ENCODE results near the gene BTK.
"Not testable (repeated sequence)": the region's sequence is repeated elsewhere in the genome, so short reads cannot be mapped to it uniquely, and the experiment has no call there.

The BTK gene

GRCh38 chrX:101337776-101338271, 48.2 kb downstream of the BTK start:
- no peak for DNase-seq (ENCODE audit: low read depth)

GRCh38 chrX:101334310-101334709, 51.7 kb downstream of the BTK start:
- DNase-seq (ENCODE audit: low read depth): not testable (repeated sequence)

GRCh38 chrX:101326600-101326999, 59.4 kb downstream of the BTK start:
- not testable (repeated sequence) for DNase-seq (ENCODE audit: low read depth)

- DNase-seq (ENCODE audit: low read depth): no peak
Measured at GRCh38 chrX:101303790-101304189, 82.2 kb downstream of the BTK start.

Measured in activated T-cell treated with anti-CD3 and anti-CD28 coated beads for 24 hours (primary cell).